Keratinocyte (primary cell): ENCODE measurements around the gene STYX. TPM values are rescaled to one million over a fixed set of nuclear protein-coding genes. Genes with fewer than 3 reads are reported as not detected.

ENCODE experiments used
- DNase-seq: peaks from one replicate; pipeline ENCODE4 v3.0.0-alpha.2; 2011; ENCODE audit warnings: low read depth, missing footprints, low spot score
- FAIRE-seq: peaks from 2 replicates; lab custom pipeline; 2011; peaks lifted over from hg19 to GRCh38; lab: Jason Lieb, UNC
- H2AFZ ChIP-seq: 2 replicates; pipeline ENCODE4 v1.6.0; 2012; ENCODE audit warnings: low read length, control low read depth, inconsistent platforms; ENCODE audit not compliant: control insufficient read depth
- H3K27ac ChIP-seq: 2 replicates; pipeline ENCODE4 v1.5.1; 2011; ENCODE audit warnings: low read length; ENCODE audit not compliant: control insufficient read depth, insufficient read depth
- H3K27me3 ChIP-seq: 3 replicates; pipeline ENCODE4 v1.6.0; 2011; ENCODE audit warnings: low read length; ENCODE audit not compliant: control insufficient read depth, insufficient read depth; ENCODE audit errors: extremely low read depth
- H3K36me3 ChIP-seq, 2 experiments: 2 replicates in 1 of 2; 3 replicates in 1 of 2; pipeline ENCODE4 v1.5.1; 2011; ENCODE audit warnings: low read length in 2 of 2, mild to moderate bottlenecking in 1 of 2; ENCODE audit not compliant: control insufficient read depth in 2 of 2, insufficient read depth in 2 of 2; ENCODE audit errors: extremely low read depth in 1 of 2
- H3K4me1 ChIP-seq: 3 replicates; pipeline ENCODE4 v1.5.1; 2011; ENCODE audit warnings: low read length; ENCODE audit not compliant: control insufficient read depth, insufficient read depth; ENCODE audit errors: extremely low read depth
- H3K4me2 ChIP-seq: 3 replicates; pipeline ENCODE4 v1.6.0; 2011; ENCODE audit warnings: low read depth, low read length; ENCODE audit not compliant: control insufficient read depth, insufficient read depth; ENCODE audit errors: extremely low read depth
- H3K4me3 ChIP-seq, 3 experiments: fragments of 200-600 bp in 1 of 3; sonication (generic) in 1 of 3; 2 replicates in 2 of 3; 3 replicates in 1 of 3; pipeline ENCODE4 v1.5.1; 2011 to 2016; ENCODE audit warnings: low read length in 3 of 3, mild to moderate bottlenecking in 3 of 3, control low read depth in 2 of 3, inconsistent platforms in 1 of 3, low read depth in 1 of 3, mixed read lengths in 1 of 3, mixed run types in 1 of 3, moderate library complexity in 1 of 3; ENCODE audit not compliant: control insufficient read depth in 2 of 3, insufficient read depth in 2 of 3; ENCODE audit errors: extremely low read depth in 1 of 3
- H3K79me2 ChIP-seq: 2 replicates; pipeline ENCODE4 v1.6.0; 2012; ENCODE audit warnings: low read length; ENCODE audit not compliant: control insufficient read depth, insufficient read depth
- H3K9ac ChIP-seq: 3 replicates; pipeline ENCODE4 v1.6.0; 2011; ENCODE audit warnings: low read length; ENCODE audit not compliant: control insufficient read depth, insufficient read depth; ENCODE audit errors: extremely low read depth
- H3K9me1 ChIP-seq: 3 replicates; pipeline ENCODE4 v1.6.0; 2011; ENCODE audit warnings: low read length; ENCODE audit not compliant: control insufficient read depth, insufficient read depth; ENCODE audit errors: extremely low read depth
- H3K9me3 ChIP-seq: 2 replicates; pipeline ENCODE4 v1.5.1; 2012; ENCODE audit warnings: low read depth, low read length; ENCODE audit not compliant: control insufficient read depth
- H4K20me1 ChIP-seq: 3 replicates; pipeline ENCODE4 v1.6.0; 2011; ENCODE audit warnings: low read length; ENCODE audit not compliant: control insufficient read depth, insufficient read depth; ENCODE audit errors: extremely low read depth
- CTCF ChIP-seq, 3 experiments: IDR thresholded peaks in 1 of 3; conservative IDR thresholded peaks in 1 of 3; optimal IDR thresholded peaks in 1 of 3; 2 replicates in 2 of 3; 3 replicates in 1 of 3; pipeline versions ENCODE3 to v1.5.1; 2011; ENCODE audit warnings: low read length in 3 of 3, mild to moderate bottlenecking in 3 of 3, moderate library complexity in 2 of 3, control low read depth in 1 of 3, inconsistent platforms in 1 of 3; ENCODE audit not compliant: insufficient read depth in 2 of 3; ENCODE audit errors: extremely low read depth in 1 of 3
- EZH2 ChIP-seq: IDR thresholded peaks from one replicate; pipeline ENCODE4 v1.6.1; 2012; ENCODE audit warnings: inconsistent platforms, mild to moderate bottlenecking, low read length, moderate library complexity
- dilution Hi-C: fragments of 300-500 bp; cut with MboI; formaldehyde crosslinking; loops from one replicate; pipeline ENCODE4 v1.7.0; 2020; ENCODE audit warnings: low sequenced_read_pairs; ENCODE audit not compliant: extremely low pct_ligation_motif_present
- polyA plus RNA-seq, 5 experiments: library from polyadenylated mRNA; depleted of rRNA in 3 of 5; stranded (reverse) in 3 of 5; stranded (forward) in 1 of 5; unstranded in 1 of 5; fragments of >200 nt; gene quantifications; 1 replicate in 1 of 5; 2 replicates in 3 of 5; 3 replicates in 1 of 5; pipeline versions ENCODE4 v1.2.1 to v1.2.3, GENCODE V29; 2011 to 2012; ENCODE audit warnings: missing spikeins in 2 of 5, low read depth in 1 of 5, low replicate concordance in 1 of 5

Gene STYX
- polyA plus RNA-seq, 1 donor (not counting 4 experiments of a cell fraction or from before 2014, with no cell fraction given), result 13.2 TPM

- no peak overlapping the region for H2AFZ ChIP-seq
- no peaks in the 10 kb centered on the region for H3K27me3 ChIP-seq
- H3K36me3 ChIP-seq, result peaks cover 1 to 8% of the 10 kb centered on the region in 2 experiments
- no peaks in the 10 kb centered on the region for H3K79me2 ChIP-seq
- H3K9ac ChIP-seq, result no peak overlapping the region
- no peak overlapping the region for H3K4me3 ChIP-seq
- H3K9me1 ChIP-seq, result no peaks in the 10 kb centered on the region
- dilution Hi-C loops, result no loop called here
- TF ChIP-seq EZH2 (no peak), CTCF (optimal IDR thresholded peaks at IDR 0.05 in 1 of 3, IDR thresholded peaks at IDR 0.05 in 1 of 3, conservative IDR thresholded peaks at IDR 0.05 in 1 of 3; ENCODE audit: extremely low read depth in 1 of 3, insufficient read depth in 2 of 3, low read length in 3 of 3) (no peak)
- H3K4me2 ChIP-seq, result no peak overlapping the region
- H3K27ac ChIP-seq, result no peak overlapping the region
- FAIRE-seq (no peak), DNase-seq (no peak)
- no peaks in the 10 kb centered on the region for H3K9me3 ChIP-seq
- H3K4me1 ChIP-seq, result no peaks in the 10 kb centered on the region
- H4K20me1 ChIP-seq, result no peaks in the 10 kb centered on the region
Measured at GRCh38 chr14:52776816-52777215, 46.9 kb downstream of the STYX start.

DNA sequence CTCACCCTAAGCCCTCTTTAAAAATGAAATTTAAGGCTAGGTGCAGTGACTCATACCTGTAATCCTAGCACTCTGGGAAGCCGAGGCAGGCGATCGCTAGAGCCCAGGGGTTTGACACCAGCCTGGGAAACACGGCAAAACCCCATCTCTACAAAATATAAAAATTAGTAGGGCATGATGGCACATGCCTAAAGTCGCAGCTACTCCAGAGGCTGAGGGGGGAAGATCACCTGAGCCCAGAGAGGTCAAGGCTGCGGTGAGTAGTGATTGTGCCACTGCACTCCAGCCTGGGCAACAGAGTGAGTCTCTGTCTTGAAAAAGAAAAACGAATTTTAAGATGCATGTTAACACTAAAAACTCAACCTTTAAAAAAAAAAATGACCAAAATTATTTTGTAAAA is 48.7 kb downstream of the STYX start:
- DNase-seq (no peak), FAIRE-seq (no peak)
- no peaks in the 10 kb centered on the region for H3K4me1 ChIP-seq
- H3K27ac ChIP-seq, result no peak overlapping the region
- no peaks in the 10 kb centered on the region for H3K9me1 ChIP-seq
- H3K27me3 ChIP-seq, result no peaks in the 10 kb centered on the region
- H3K4me3 ChIP-seq, result no peak overlapping the region
- dilution Hi-C loops, result no loop called here
- H3K9me3 ChIP-seq, result no peaks in the 10 kb centered on the region
- no peaks in the 10 kb centered on the region for H3K79me2 ChIP-seq
- H3K4me2 ChIP-seq, result no peak overlapping the region
- no peak overlapping the region for H3K9ac ChIP-seq
- H2AFZ ChIP-seq, result no peak overlapping the region
- H4K20me1 ChIP-seq, result no peaks in the 10 kb centered on the region
- no peak for TF ChIP-seq CTCF (optimal IDR thresholded peaks at IDR 0.05 in 1 of 3, IDR thresholded peaks at IDR 0.05 in 1 of 3, conservative IDR thresholded peaks at IDR 0.05 in 1 of 3; ENCODE audit: extremely low read depth in 1 of 3, insufficient read depth in 2 of 3, low read length in 3 of 3)
- TF ChIP-seq EZH2, result no peak
- H3K36me3 ChIP-seq, result peaks cover 3 to 8% of the 10 kb centered on the region in 2 experiments
